IPS-15b (cell line): ENCODE measurements around the gene KRTAP10-6.
"Not testable (repeated sequence)": the region's sequence is repeated elsewhere in the genome, so short reads cannot be mapped to it uniquely, and the experiment has no call there.

Experiments used
- H3K27me3 ChIP-seq: one replicate; pipeline ENCODE4 v1.6.1; 2013; ENCODE audit warnings: low read length; ENCODE audit not compliant: control insufficient read depth, insufficient read depth
- H3K36me3 ChIP-seq: one replicate; pipeline ENCODE4 v1.6.1; 2013; ENCODE audit warnings: low read length; ENCODE audit not compliant: control insufficient read depth, insufficient read depth
- H3K4me1 ChIP-seq: one replicate; pipeline ENCODE4 v1.6.1; 2013; ENCODE audit warnings: mild to moderate bottlenecking, low read length; ENCODE audit not compliant: control insufficient read depth, insufficient read depth
- H3K4me3 ChIP-seq: one replicate; pipeline ENCODE4 v1.5.1; 2013; ENCODE audit warnings: low read depth, low read length
- H3K9ac ChIP-seq: one replicate; pipeline ENCODE4 v1.6.1; 2013; ENCODE audit warnings: low read depth, mild to moderate bottlenecking, low read length
- H3K9me3 ChIP-seq: one replicate; pipeline ENCODE4 v1.6.1; 2013; ENCODE audit warnings: mild to moderate bottlenecking, low read length; ENCODE audit not compliant: control insufficient read depth, insufficient read depth

KRTAP10-6 gene

DNA sequence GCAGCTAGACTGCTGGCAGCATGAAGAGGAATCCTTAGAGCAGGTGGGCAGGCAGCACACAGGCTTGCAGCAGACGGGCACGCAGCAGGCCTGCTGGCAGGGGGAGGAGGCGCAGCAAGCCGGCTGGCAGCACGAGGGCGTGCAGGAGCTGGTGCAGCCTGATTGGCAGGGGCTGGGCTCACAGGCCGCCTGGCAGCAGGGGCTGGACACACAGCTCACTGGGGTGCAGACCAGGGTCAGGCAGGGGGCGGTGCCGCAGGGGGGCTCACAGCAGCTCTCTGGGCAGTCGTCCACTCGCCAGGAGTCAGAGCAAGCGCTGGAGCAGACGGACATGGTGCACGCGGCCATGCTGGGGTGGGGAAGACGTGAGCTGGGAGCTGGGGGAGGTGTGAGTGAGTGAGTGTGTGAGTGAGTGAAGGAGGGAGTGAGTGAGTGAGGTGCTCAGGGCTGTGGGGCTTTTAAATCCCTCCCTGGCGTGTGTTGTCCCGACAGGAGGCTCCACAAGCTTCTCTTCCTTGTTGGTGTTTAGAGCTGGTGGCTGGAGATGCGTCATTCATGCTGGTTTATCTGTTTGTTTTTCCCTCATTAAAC lies 12.0 kb downstream of the KRTAP10-6 start, which contains the start of gene KRTAP10-5:
Gene KRTAP10-5 (minus strand): TSS at position 374 of the 591 bp plus-strand sequence. CDS start 26 bp downstream, at position 348.
- H3K9me3 ChIP-seq, H3K9ac ChIP-seq, H3K27me3 ChIP-seq, H3K4me3 ChIP-seq, H3K36me3 ChIP-seq, H3K4me1 ChIP-seq: not testable (repeated sequence)

DNA sequence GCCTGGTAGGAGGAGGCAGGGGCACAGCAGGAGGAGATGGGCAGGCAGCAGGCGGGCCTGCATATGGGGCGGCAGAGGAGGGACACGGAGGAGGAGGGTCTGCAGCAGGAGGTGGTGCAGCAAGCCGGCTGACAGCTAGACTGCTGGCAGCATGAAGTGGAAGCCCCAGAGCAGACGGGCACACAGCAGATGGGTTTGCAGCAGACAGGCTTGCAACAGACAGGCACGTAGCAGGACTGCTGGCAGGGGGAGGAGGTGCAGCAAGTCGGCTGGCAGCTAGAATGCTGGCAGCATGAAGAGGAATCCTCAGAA lies 12.5 kb downstream of the KRTAP10-6 start:
- Histone ChIP-seq H3K36me3 (no peaks in the 10 kb centered on the region), H3K9ac (no peak overlapping the region), H3K27me3 (no peaks in the 10 kb centered on the region), H3K9me3 (no peaks in the 10 kb centered on the region), H3K4me3 (no peak overlapping the region), H3K4me1 (no peaks in the 10 kb centered on the region)

DNA sequence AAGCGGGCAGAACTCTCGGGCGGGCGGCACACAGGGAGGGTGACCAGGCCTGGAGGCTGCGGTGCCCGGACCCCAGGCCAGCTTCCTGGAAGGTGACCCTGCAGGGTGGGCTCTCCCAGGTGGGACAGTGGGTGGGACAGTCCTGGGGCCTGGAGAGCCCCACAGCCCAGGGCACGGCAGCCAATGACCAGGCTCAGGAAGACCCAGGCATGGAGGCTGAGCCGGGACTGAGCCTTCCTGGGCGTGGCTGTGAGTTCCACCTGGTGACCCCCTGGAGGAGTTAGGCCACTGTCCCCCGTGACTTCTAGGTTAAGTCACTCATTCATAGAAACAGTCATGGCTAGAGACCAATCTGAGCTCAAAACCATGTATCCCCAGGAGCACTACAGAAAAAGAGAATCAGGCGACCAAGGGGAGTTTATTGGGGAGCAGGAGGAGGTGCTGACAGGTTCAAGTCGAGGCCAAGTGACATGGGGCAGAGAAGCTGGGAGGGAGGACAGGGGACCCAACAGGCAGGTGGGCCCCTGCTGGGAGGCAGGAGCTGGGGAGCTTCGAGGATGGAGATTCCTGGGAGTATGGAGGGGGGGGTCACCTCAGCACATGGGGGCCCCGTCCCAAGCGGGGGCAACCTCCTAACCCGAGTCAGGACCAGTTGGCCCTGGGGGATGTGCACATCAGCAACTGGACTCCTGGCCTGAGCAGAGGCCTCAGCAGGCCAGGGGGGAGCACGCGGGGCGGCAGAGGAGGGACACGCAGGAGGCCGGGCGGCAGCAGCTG lies 13.1 kb downstream of the KRTAP10-6 start:
- Histone ChIP-seq H3K36me3 (no peaks in the 10 kb centered on the region), H3K4me3 (no peak overlapping the region), H3K9ac (no peak overlapping the region), H3K27me3 (no peaks in the 10 kb centered on the region), H3K9me3 (no peaks in the 10 kb centered on the region), H3K4me1 (no peaks in the 10 kb centered on the region)

DNA sequence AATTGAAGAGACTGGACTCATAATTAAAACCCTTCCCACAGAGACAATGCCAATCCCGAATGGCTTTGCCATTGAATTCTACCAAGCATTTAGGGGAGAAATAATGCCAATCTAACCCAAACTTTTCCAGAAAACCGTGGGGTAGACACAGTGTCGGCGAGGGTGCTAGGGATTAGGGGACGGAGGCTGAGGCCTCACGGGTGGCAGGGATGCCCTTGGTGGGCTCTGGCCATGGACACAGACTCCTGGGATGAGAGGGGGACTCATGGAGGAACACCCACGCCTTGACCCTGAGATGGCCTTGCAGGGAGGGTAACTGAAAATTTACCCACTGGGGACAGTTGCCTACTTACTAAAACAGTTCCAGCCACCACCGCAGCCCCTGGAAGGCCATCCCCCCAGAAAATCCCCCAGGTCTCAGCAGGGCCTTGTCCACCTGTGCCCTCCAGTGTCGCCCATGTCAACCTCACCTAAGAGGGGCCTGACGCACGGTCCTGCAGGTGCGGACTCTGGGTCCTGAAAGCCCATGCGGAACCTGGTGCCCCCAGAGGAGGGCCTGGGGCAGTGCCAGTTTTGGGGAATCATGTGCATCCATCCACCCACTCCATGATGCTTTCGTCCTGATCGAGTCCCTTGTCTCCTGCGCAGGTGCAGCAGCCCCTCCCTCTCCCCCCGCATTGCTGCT lies 13.8 kb downstream of the KRTAP10-6 start:
- no peak overlapping the region for H3K9ac ChIP-seq
- H3K9me3 ChIP-seq: no peaks in the 10 kb centered on the region
- H3K4me1 ChIP-seq: no peaks in the 10 kb centered on the region
- H3K36me3 ChIP-seq: no peaks in the 10 kb centered on the region
- H3K4me3 ChIP-seq: no peak overlapping the region
- H3K27me3 ChIP-seq: no peaks in the 10 kb centered on the region

DNA sequence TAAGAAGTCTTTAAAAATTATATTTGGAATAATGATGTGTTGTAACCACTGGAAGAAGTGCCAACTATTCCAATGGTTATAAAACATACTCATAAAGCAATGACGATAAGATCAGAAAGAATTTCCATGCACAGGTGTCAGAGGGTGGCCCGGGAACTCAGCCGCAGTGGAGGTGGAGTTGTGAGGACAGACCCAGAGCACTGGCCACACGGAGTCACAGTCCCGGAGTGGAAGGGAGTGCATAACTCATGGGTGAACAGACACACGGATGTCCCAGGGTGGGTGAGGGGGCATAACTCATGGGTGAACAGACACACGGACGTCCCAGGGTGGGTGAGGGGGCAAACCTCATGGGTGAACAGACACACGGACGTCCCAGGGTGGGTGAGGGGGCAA lies 16.3 kb downstream of the KRTAP10-6 start:
- H3K36me3 ChIP-seq: no peaks in the 10 kb centered on the region
- H3K27me3 ChIP-seq: no peaks in the 10 kb centered on the region
- H3K4me1 ChIP-seq: no peaks in the 10 kb centered on the region
- H3K9me3 ChIP-seq: no peaks in the 10 kb centered on the region
- H3K4me3 ChIP-seq: no peak overlapping the region
- H3K9ac ChIP-seq: no peak overlapping the region

DNA sequence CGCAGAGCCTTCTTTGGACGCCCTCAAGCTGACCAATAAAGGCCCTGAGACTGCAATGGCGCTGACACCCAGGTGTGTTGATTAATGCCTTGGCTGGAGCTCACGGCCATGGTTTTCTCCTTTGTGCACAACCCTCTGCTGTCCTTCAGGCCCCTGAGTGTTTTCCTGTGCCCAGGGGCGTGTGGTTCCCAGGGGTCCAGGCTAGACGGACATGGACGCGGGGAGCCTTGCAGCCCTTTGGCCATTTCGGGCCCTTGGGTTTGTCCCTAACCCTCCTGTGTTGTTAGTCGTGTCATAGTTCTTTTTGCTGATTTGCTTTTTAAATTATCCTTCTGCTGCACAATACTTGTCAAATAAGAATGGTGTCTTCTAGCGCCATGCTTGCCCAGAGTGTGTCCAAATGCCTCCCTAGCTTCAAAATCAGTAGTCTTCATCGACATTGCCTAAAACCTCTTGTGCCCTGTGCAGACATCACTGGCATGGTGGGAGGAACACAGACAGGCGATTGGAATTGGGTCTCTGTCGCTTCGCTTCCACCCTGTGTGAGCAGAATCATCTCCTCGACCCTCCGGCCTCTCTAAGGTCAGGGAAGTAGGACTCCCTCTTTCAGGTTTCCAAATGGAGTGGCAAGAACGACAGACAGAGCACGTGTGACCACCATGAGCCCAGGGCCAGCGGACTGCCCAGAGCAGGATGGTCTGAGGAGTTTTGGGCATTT lies 16.8 kb downstream of the KRTAP10-6 start:
- no peaks in the 10 kb centered on the region for H3K9me3 ChIP-seq
- no peak overlapping the region for H3K9ac ChIP-seq
- no peaks in the 10 kb centered on the region for H3K4me1 ChIP-seq
- H3K27me3 ChIP-seq: no peaks in the 10 kb centered on the region
- H3K4me3 ChIP-seq: no peak overlapping the region
- H3K36me3 ChIP-seq: no peaks in the 10 kb centered on the region

DNA sequence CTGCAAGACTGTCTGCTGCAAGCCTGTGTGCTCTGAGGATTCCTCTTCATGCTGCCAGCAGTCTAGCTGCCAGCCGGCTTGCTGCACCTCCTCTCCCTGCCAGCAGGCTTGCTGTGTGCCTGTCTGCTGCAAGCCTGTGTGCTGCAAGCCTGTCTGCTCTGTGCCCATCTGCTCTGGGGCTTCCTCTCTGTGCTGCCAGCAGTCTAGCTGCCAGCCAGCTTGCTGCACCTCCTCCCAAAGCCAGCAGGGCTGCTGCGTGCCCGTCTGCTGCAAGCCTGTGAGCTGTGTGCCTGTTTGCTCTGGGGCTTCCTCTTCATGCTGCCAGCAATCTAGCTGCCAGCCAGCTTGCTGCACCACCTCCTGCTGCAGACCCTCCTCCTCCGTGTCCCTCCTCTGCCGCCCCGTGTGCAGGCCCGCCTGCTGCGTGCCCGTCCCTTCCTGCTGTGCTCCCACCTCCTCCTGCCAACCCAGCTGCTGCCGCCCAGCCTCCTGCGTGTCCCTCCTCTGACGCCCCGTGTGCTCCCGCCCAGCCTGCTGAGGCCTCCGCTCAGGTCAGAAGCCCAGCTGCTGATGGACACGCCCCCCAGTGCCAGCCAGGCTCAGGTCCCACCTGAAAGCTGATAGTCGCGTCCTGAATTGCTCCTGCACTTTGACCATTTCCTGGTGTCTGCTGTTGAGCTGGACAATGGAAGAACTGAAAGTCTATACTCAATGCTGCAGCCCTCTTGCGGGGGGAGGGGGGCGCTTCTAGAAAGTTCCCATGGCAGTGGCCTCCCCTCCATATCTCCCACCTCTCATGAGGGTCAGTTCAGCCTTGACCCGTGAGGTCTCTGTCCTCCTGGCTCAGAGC lies 17.6 kb downstream of the KRTAP10-6 start:
- Histone ChIP-seq H3K4me3 (no peak overlapping the region), H3K4me1 (no peaks in the 10 kb centered on the region), H3K9me3 (no peaks in the 10 kb centered on the region), H3K27me3 (no peaks in the 10 kb centered on the region), H3K9ac (no peak overlapping the region), H3K36me3 (no peaks in the 10 kb centered on the region)

DNA sequence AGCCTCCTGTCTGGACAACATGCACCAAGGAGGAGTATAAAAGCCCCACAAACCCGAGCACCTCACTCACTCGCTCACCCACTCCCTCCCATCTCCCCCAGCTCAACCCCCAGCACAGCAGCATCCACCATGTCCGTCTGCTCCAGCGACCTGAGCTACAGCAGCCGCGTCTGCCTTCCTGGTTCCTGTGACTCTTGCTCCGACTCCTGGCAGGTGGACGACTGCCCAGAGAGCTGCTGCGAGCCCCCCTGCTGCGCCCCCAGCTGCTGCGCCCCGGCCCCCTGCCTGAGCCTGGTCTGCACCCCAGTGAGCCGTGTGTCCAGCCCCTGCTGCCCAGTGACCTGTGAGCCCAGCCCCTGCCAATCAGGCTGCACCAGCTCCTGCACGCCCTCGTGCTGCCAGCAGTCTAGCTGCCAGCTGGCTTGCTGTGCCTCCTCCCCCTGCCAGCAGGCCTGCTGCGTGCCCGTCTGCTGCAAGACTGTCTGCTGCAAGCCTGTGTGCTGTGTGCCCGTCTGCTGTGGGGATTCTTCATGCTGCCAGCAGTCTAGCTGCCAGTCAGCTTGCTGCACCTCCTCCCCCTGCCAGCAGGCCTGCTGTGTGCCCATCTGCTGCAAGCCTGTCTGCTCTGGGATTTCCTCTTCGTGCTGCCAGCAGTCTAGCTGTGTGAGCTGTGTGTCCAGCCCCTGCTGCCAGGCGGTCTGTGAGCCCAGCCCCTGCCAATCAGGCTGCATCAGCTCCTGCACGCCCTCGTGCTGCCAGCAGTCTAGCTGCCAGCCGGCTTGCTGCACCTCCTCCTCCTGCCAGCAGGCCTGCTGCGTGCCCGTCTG lies 18.5 kb downstream of the KRTAP10-6 start, which contains the start of gene KRTAP10-4:
Gene KRTAP10-4 (plus strand): TSS at position 100 of the 827 bp plus-strand sequence. CDS start 30 bp downstream, at position 130.
- H3K27me3 ChIP-seq, H3K9ac ChIP-seq, H3K36me3 ChIP-seq, H3K4me3 ChIP-seq, H3K4me1 ChIP-seq, H3K9me3 ChIP-seq: not testable (repeated sequence)

DNA sequence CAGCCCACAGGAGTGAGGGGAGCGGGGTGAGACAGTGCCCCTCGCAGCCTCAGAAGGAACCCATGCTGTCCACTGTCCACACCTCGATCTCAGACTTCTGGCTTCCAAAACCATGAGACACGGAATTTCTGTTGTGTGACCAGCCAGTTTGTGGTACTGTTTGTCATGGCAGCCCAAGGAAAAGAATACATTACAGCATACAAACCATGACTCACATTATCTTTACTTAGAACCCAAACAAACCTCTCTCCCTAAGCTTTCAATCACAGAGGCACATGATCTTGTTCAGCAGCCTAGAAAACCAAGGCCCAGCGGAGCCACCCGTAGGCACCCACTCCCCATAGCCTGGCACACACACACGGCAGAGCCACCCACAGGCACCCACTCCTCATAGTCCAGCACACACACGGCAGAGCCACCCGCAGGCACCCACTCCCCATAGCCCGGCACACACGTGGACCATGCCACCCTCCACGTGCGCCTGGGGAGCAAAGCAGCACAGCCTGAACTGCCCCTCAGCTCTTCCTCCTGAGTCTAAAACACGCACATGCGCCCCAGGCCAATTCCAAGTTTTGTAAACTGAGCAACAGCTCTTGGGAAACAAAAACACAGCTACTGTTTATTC lies 19.2 kb downstream of the KRTAP10-6 start:
- H3K4me1 ChIP-seq: no peaks in the 10 kb centered on the region
- H3K9me3 ChIP-seq: no peaks in the 10 kb centered on the region
- no peaks in the 10 kb centered on the region for H3K36me3 ChIP-seq
- no peak overlapping the region for H3K4me3 ChIP-seq
- H3K9ac ChIP-seq: no peak overlapping the region
- H3K27me3 ChIP-seq: no peaks in the 10 kb centered on the region
